HUES64 (cell line): ENCODE results near the gene SLC12A3.
"Not testable (repeated sequence)": the region's sequence is repeated elsewhere in the genome, so short reads cannot be mapped to it uniquely, and the experiment has no call there.

Experiments used
- H3K27ac ChIP-seq: 2 replicates; pipeline ENCODE4 v1.7.0; 2013; ENCODE audit warnings: low read depth, low read length, inconsistent platforms
- H3K27me3 ChIP-seq: 2 replicates; pipeline ENCODE4 v1.6.1; 2013; ENCODE audit warnings: mild to moderate bottlenecking, low read length; ENCODE audit not compliant: insufficient read depth
- H3K36me3 ChIP-seq: 2 replicates; pipeline ENCODE4 v1.6.1; 2013; ENCODE audit warnings: mild to moderate bottlenecking, low read length; ENCODE audit not compliant: insufficient read depth
- H3K4me1 ChIP-seq: 2 replicates; pipeline ENCODE4 v1.6.1; 2013; ENCODE audit warnings: mild to moderate bottlenecking, low read length, moderate library complexity; ENCODE audit not compliant: insufficient read depth
- H3K4me3 ChIP-seq: 2 replicates; pipeline ENCODE4 v1.5.1; 2013; ENCODE audit warnings: mild to moderate bottlenecking, low read length, moderate library complexity
- H3K9ac ChIP-seq: 2 replicates; pipeline ENCODE4 v1.6.1; 2013; ENCODE audit warnings: mild to moderate bottlenecking, low read depth, low read length
- H3K9me3 ChIP-seq: 2 replicates; pipeline ENCODE4 v1.6.1; 2013; ENCODE audit warnings: low read depth, low read length; ENCODE audit not compliant: insufficient read depth
- WGBS: fragments of 150-250, 120-280 bp; methylation state at CpG from one replicate; pipeline ENCODE4 v1.1.7; 2013; ENCODE audit warnings: missing lambda C conversion rate; 5-methylcytosine and 5-hydroxymethylcytosine counted together

SLC12A3 gene

DNA sequence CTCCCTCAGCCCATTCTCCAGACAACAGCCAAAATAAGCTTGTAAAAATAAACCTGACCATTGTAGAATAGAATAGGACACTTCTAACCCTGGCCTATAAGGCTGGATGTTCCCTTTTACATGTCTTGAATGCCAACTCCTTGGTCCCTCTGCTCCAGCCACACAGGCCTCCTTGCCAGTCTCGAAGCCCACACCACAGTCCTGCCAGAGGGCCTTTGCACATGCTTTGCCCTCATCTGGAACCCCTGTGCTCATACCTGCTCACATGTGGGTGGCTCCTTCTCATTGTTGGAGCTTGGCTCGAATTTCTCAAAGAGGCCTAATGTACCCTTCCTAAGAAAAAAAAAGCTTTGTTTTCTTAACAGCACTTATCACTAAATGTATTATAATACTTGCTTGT, 5.4 kb upstream of the SLC12A3 start:
- no peaks in the 10 kb centered on the region for H3K9me3 ChIP-seq
- no peak overlapping the region for H3K27ac ChIP-seq
- no peaks in the 10 kb centered on the region for H3K27me3 ChIP-seq
- WGBS = 95% methylated on average over 2 of the region's 2 CpGs
- H3K4me3 ChIP-seq = no peak overlapping the region
- no peaks in the 10 kb centered on the region for H3K36me3 ChIP-seq
- no peaks in the 10 kb centered on the region; the same call in 1 of the 2 replicates for H3K4me1 ChIP-seq
- no peak overlapping the region for H3K9ac ChIP-seq

DNA sequence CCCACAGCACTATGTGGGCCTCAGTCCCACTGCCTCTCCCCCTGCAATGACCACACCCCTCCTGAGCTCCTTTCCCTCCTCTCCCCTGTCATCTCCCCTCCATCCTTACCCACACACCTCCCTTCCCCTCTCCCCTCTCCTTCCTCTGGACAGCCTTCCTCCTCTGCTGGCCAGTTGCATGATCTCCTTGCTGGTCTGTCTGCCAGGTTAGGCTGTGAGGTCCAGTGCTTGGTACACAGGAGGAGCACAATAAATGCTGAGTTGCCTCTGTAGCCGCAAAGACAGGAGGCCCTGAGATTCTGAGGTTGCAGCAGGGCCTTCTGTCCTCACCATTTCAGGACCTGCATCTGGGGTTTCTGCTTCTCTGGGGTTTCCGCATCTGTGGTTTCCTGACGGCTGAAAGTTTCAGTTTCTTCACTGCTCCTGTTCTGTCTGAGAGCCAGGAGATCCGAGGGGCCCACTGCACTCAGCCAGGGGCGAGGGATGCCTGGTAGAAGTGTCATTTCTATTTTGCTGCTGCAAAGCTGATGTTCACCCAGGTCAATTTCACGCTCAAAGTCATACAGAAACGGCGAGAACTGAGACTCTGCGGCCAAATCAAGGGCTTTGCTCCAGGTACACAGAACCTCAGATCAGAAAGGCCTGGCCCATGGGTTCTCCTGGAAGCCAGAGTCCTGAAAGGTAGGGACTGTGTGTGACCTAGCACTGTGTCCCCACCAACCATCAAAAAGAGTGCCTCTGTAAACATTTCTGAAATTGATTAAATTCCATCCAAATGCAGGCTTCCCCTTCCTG, 4.6 kb upstream of the SLC12A3 start:
- no peaks in the 10 kb centered on the region for H3K36me3 ChIP-seq
- H3K4me1 ChIP-seq = no peaks in the 10 kb centered on the region; the same call in 1 of the 2 replicates
- H3K27ac ChIP-seq = no peak overlapping the region
- 93% methylated on average over 9 of the region's 9 CpGs for WGBS
- H3K27me3 ChIP-seq = no peaks in the 10 kb centered on the region
- H3K4me3 ChIP-seq = no peak overlapping the region
- no peaks in the 10 kb centered on the region for H3K9me3 ChIP-seq
- H3K9ac ChIP-seq = no peak overlapping the region

DNA sequence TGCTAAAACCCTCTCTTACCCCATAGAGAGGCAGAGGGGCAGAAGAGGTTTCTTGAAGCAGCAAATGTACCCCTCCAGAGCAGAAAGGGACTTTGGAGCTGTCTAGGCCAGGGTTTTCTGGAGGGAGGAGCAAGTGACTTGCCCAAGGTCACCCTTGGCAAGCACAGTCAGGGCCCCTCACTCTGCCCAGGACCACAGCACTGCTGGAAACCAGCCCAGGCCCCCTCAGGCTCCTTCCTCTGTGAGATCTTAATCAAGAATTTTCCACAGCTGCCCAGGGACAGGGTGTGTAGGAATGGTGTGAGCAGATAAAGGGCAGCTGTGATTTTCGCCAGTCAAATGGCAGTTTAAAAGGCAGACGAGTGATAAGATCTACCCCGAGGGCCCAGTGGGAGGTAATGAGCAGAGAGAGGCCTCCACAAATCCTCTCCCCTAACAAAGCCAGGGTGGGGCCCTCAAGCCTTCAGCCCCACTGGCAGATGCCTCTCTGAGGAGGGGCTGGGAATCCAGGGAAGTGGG, 3.9 kb upstream of the SLC12A3 start:
- Histone ChIP-seq H3K4me1 (no peaks in the 10 kb centered on the region; the same call in 1 of the 2 replicates), H3K27me3 (no peaks in the 10 kb centered on the region), H3K4me3 (no peak overlapping the region), H3K36me3 (no peaks in the 10 kb centered on the region), H3K9ac (no peak overlapping the region), H3K27ac (no peak overlapping the region), H3K9me3 (no peaks in the 10 kb centered on the region)
- 37% methylated on average over 3 of the region's 3 CpGs for WGBS

DNA sequence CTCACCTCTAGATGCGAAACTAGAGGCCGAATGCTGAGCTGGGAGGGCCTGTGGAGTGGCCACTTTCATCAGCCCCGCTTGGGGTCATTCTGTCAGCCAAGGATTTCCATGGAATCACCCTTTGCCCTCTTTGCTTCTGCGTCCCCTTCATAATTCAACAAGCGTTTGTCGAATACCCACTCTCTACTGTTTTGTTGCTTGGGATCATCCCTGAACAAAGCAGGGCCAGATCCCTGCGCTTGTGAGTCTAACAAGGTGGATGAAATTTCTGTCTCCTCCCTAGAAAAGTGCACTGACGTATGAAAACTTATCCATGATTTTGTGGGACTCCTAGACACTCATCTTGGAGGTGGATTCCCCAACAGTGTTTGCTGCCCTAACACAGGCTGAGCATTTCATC, 3.3 kb upstream of the SLC12A3 start:
- no peak overlapping the region for H3K27ac ChIP-seq
- H3K27me3 ChIP-seq = no peaks in the 10 kb centered on the region
- H3K4me1 ChIP-seq = no peaks in the 10 kb centered on the region; the same call in 1 of the 2 replicates
- 86% methylated on average over 8 of the region's 8 CpGs for WGBS
- no peaks in the 10 kb centered on the region for H3K36me3 ChIP-seq
- H3K4me3 ChIP-seq = no peak overlapping the region
- no peak overlapping the region for H3K9ac ChIP-seq
- H3K9me3 ChIP-seq = no peaks in the 10 kb centered on the region

DNA sequence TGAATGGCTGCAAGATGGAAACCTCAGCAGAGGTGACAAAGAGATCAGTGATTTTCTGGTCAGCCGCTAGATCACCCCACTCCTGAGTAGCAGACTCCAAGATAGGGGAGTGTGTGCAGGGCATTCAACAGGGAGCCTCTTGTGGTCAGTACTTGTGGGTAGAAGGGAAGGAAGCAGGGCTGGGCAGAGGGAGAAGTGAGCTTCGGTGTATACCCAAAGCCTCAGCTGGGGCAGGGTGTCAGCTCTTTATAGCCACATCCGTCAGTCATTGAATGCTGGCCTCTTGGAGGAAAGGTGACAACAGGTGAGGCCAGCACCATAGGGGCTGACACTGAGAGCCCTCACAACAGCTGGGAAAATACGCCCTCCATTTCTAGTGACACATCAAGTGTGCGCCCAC, 2.2 kb upstream of the SLC12A3 start:
- Histone ChIP-seq H3K9ac (no peak overlapping the region), H3K4me1 (no peaks in the 10 kb centered on the region; the same call in 1 of the 2 replicates), H3K9me3 (no peaks in the 10 kb centered on the region), H3K27me3 (no peaks in the 10 kb centered on the region), H3K4me3 (no peak overlapping the region), H3K36me3 (no peaks in the 10 kb centered on the region), H3K27ac (no peak overlapping the region)
- WGBS = 92% methylated on average over 5 of the region's 5 CpGs

DNA sequence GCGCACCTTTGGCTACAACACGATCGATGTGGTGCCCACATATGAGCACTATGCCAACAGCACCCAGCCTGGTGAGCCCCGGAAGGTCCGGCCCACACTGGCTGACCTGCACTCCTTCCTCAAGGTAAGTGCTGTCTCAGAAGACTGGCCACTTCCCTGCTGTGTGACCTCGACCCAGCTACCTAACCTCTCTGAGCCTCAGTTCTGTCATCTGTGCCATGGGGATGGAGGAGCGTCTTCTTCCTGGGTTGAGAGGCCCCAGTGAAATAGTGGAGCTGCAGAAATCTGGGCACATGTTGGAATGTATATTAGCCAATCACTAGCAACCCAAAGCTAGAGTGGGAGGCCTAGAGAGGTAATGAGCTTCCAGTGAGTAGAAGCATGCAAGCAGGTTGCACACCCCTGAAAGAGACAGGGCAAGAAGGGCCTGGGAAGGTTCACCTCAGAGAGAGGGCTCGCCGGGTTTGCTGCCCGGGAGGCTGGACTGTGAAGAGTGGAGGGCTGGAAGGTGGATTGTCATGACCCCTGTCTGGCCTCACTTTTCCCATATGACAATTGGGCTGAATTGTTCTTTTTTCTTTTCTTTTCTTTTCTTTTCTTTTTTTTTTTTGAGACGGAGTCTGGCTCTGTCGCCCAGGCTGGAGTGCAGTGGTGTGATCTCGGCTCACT, 521 bp downstream of the SLC12A3 start:
- Histone ChIP-seq H3K36me3 (no peaks in the 10 kb centered on the region), H3K27me3 (no peaks in the 10 kb centered on the region), H3K4me3 (no peak overlapping the region), H3K9ac (no peak overlapping the region), H3K27ac (no peak overlapping the region), H3K4me1 (no peaks in the 10 kb centered on the region; the same call in 1 of the 2 replicates), H3K9me3 (no peaks in the 10 kb centered on the region)
- WGBS = 95% methylated on average over 13 of the region's 13 CpGs

DNA sequence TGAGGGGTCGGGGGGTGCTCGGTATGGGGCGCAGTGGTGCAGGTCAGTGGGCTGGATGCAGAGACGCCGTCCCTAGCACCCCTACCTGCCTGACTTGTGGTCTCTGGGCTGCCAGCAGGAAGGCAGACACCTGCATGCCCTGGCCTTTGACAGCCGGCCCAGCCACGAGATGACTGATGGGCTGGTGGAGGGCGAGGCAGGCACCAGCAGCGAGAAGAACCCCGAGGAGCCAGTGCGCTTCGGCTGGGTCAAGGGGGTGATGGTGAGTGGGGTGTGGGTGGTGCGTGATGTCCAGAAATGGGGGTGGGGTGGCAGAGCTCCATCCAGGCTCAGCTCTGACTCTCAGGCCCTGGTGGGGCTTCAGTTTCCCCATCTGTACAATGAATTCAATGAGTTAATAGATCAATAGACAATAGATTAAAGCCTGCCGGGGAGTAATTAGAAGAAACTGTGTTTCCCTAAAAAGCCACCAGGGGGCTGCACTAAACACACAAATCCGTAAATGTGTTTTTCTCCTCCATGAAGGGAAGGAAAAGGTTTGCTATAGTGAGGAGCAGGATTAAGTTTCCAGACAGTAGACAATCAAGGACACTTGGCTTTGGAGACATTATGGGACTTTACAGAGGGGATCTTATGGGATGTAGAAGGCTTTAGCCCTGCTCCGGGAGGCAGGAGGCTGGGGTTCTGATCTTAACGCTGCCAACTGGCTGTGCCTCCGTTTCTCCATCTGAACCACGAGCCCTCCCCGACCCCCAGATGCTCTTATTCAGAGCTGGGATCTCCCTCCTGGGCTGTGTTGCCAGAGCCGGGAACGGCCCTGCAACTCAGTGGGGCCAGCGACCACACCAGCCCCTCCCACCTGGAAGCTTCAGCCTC, 2.2 kb downstream of the SLC12A3 start:
- Histone ChIP-seq H3K36me3 (no peaks in the 10 kb centered on the region), H3K27ac (no peak overlapping the region), H3K9ac (no peak overlapping the region), H3K27me3 (no peaks in the 10 kb centered on the region), H3K4me1 (no peaks in the 10 kb centered on the region), H3K4me3 (no peak overlapping the region), H3K9me3 (no peaks in the 10 kb centered on the region)
- 73% methylated on average over 23 of the region's 23 CpGs for WGBS

DNA sequence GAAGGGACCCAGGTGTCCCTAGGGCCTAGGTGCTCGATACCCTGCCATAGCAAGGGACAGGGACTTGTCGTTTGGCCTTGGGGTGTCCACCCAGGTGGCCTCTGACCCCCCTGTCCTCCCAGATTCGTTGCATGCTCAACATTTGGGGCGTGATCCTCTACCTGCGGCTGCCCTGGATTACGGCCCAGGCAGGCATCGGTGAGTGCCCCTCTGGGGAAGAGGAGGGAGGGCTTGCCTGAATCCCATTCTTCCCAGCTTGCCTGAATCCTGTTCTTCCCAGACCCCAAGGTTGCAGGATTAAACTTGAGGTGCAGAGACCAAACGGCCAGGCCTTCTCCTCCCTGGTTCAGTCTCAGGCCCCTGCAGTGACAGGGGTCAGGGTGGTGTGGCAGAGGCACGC, 3.2 kb downstream of the SLC12A3 start:
- no peaks in the 10 kb centered on the region for H3K27me3 ChIP-seq
- H3K4me1 ChIP-seq = no peaks in the 10 kb centered on the region
- H3K9me3 ChIP-seq = no peaks in the 10 kb centered on the region
- no peaks in the 10 kb centered on the region for H3K36me3 ChIP-seq
- WGBS = 93% methylated on average over 9 of the region's 9 CpGs
- no peak overlapping the region for H3K4me3 ChIP-seq
- no peak overlapping the region for H3K9ac ChIP-seq
- H3K27ac ChIP-seq = no peak overlapping the region

DNA sequence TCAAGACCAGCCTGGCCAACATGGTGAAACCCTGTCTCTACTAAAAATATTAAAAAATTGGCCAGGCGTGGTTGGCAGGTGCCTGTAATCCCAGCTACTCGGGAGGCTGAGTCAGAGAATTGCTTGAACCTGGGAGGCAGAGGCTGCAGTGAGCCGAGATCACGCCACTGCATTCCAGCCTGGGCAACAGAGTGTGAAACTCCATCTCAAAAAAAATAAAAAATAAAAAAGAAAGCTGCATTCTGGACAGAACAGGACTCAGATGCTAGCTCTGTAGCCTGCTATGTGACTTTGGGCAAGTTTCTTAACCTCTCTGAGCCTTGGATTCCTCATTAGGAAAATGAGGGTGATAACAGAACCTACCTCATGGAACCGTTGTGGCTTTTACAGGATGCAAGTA, 3.8 kb downstream of the SLC12A3 start:
- H3K36me3 ChIP-seq, H3K27me3 ChIP-seq, H3K4me3 ChIP-seq, H3K4me1 ChIP-seq, H3K9ac ChIP-seq, H3K27ac ChIP-seq, H3K9me3 ChIP-seq: not testable (repeated sequence)
- 88% methylated on average over 5 of the region's 5 CpGs for WGBS

DNA sequence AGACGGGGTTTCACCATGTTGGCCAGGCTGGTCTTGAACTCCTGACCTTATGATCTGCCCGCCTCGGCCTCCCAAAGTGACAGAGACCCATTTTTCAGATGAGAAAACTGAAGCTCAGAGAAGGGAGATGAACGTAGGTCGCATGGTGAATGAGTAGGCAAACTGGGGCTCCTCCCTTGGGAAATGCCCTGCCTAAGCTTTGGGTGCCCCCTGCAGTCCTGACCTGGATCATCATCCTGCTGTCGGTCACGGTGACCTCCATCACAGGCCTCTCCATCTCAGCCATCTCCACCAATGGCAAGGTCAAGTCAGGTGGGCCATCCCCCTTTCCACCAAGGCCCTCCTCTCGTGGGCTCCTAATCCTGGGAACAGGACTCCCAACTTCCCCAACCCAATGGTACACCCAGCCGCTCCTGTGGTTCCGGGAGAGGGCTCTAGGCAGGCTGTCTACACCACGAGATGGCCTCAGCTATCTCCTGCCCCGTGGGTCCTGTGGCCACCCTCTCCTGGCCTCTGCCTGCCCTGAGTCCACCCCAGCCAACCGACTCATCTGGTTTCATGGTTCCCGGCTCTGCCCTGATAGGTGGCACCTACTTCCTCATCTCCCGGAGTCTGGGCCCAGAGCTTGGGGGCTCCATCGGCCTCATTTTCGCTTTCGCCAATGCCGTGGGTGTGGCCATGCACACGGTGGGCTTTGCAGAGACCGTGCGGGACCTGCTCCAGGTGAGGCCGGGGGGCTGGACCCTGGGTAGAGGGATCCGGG, 4.7 kb downstream of the SLC12A3 start:
- no peak overlapping the region for H3K4me3 ChIP-seq
- no peaks in the 10 kb centered on the region for H3K36me3 ChIP-seq
- no peaks in the 10 kb centered on the region for H3K9me3 ChIP-seq
- 90% methylated on average over 24 of the region's 24 CpGs for WGBS
- H3K27me3 ChIP-seq = no peaks in the 10 kb centered on the region
- H3K4me1 ChIP-seq = no peaks in the 10 kb centered on the region
- no peak overlapping the region for H3K27ac ChIP-seq
- no peak overlapping the region for H3K9ac ChIP-seq
